Endothelial cell (in vitro differentiated cells): Measurements from ENCODE around the gene AQR. TPM values are rescaled to one million over a fixed set of nuclear protein-coding genes. Genes with fewer than 3 reads are reported as not detected.
"Not testable (repeated sequence)": the region's sequence is repeated elsewhere in the genome, so short reads cannot be mapped to it uniquely, and the experiment has no call there.

ENCODE experiments used
- DNase-seq: peaks from one replicate; pipeline ENCODE4 v3.0.0; 2021; ENCODE audit warnings: low spot score
- H3K27ac Mint-ChIP-seq: one replicate; pipeline ENCODE4 v1.8.0; 2021; ENCODE audit warnings: mixed read lengths, inconsistent platforms; ENCODE audit not compliant: unreplicated experiment
- H3K27me3 Mint-ChIP-seq: one replicate; pipeline ENCODE4 v1.8.0; 2021; ENCODE audit warnings: mild to moderate bottlenecking, moderate library complexity, mixed read lengths, inconsistent platforms; ENCODE audit not compliant: unreplicated experiment
- H3K36me3 Mint-ChIP-seq: one replicate; pipeline ENCODE4 v1.8.0; 2021; ENCODE audit warnings: mild to moderate bottlenecking, low read depth, mixed read lengths, inconsistent platforms; ENCODE audit not compliant: unreplicated experiment
- H3K4me1 Mint-ChIP-seq: one replicate; pipeline ENCODE4 v1.8.0; 2021; ENCODE audit warnings: mild to moderate bottlenecking, mixed read lengths, inconsistent platforms; ENCODE audit not compliant: unreplicated experiment
- H3K4me3 Mint-ChIP-seq: one replicate; pipeline ENCODE4 v1.8.0; 2021; ENCODE audit warnings: mild to moderate bottlenecking, mixed read lengths, inconsistent platforms; ENCODE audit not compliant: unreplicated experiment
- H3K9me3 Mint-ChIP-seq: one replicate; pipeline ENCODE4 v1.8.0; 2021; ENCODE audit warnings: mixed read lengths, inconsistent platforms; ENCODE audit not compliant: unreplicated experiment
- total RNA-seq: library from RNA; stranded (reverse); fragmentation: NEBNext Ultra II Directional; extraction: Animal tissue kit (Norgen Biotek cat#: 25700); gene quantifications from one replicate; pipeline ENCODE4 v1.2.1, GENCODE V29; 2021; ENCODE audit not compliant: unreplicated experiment
- TF ChIP-seq, protein P1 (sequence below): fragments of 200-600 bp; sonication (generic); IDR thresholded peaks from one replicate; pipeline ENCODE4 v1.5.0; 2021; ENCODE audit warnings: antibody characterized with exemption; ENCODE audit not compliant: unreplicated experiment

AQR gene
- total RNA-seq, 1 donor from 2014 or later = 41.5 TPM

DNA sequence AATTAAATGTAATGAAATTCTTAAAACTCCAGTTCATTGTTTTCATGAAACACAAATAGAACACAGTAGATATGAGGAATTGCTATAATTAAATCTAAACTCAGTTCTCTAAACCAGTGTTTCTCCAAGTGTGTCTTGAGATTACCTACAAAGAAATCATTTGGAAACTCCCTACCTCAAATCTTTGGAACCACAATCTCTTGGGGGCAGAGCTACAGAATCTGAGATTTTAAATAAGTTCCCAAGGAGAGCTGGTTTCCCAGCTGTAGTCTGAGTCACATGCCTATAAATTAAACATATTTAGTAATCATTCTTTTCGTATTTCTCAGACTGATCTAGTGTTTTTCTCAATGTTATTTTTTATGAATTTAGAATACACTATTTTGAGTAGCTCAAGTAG, 157.2 kb downstream of the AQR start:
- Mint-ChIP-seq H3K27ac (no peak overlapping the region), H3K36me3 (no peaks in the 10 kb centered on the region), H3K9me3 (no peaks in the 10 kb centered on the region), H3K4me3 (no peak overlapping the region), H3K4me1 (peaks cover 5% of the 10 kb centered on the region), H3K27me3 (no peaks in the 10 kb centered on the region)
- DNase-seq = no peak
- TF ChIP-seq, protein P1, sequence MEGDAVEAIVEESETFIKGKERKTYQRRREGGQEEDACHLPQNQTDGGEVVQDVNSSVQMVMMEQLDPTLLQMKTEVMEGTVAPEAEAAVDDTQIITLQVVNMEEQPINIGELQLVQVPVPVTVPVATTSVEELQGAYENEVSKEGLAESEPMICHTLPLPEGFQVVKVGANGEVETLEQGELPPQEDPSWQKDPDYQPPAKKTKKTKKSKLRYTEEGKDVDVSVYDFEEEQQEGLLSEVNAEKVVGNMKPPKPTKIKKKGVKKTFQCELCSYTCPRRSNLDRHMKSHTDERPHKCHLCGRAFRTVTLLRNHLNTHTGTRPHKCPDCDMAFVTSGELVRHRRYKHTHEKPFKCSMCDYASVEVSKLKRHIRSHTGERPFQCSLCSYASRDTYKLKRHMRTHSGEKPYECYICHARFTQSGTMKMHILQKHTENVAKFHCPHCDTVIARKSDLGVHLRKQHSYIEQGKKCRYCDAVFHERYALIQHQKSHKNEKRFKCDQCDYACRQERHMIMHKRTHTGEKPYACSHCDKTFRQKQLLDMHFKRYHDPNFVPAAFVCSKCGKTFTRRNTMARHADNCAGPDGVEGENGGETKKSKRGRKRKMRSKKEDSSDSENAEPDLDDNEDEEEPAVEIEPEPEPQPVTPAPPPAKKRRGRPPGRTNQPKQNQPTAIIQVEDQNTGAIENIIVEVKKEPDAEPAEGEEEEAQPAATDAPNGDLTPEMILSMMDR = no peak

DNA sequence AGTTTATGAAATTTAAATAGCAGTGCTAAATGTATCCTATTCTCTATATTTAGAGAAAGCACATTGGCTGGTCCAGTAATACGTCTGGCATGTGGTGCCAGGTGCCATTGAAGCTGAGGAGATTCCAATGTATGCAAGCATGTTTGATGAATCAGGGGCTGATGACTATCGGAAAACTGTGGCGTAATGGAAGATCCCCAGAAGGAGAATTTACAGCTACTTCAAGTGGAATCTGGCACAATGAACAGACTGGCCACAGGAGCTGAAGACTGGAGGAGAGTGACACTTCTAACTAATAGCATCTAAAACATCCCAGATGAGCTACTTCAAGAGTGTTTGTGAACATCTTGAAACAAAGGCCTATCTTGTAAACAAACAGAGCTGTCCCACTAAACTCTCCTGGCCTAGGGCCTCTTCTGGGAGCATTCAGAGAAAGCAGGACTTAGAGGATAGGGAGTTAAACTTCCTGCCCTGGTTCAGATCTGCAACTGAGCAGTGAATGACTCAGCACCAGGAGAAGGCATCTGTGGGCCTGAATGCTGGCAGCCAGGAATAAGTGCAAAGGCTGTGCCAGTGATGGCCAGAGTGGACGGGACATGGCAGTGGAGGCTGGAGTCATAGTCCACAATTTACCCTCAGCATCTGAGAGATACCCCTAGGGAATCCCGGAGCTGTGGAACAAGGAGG, 159.0 kb downstream of the AQR start:
- H3K4me1 Mint-ChIP-seq = peaks cover 5% of the 10 kb centered on the region
- no peak overlapping the region for H3K4me3 Mint-ChIP-seq
- H3K27me3 Mint-ChIP-seq = no peaks in the 10 kb centered on the region
- no peaks in the 10 kb centered on the region for H3K36me3 Mint-ChIP-seq
- H3K9me3 Mint-ChIP-seq = no peaks in the 10 kb centered on the region
- no peak for DNase-seq
- no peak overlapping the region for H3K27ac Mint-ChIP-seq
- TF ChIP-seq, protein P1 = no peak

DNA sequence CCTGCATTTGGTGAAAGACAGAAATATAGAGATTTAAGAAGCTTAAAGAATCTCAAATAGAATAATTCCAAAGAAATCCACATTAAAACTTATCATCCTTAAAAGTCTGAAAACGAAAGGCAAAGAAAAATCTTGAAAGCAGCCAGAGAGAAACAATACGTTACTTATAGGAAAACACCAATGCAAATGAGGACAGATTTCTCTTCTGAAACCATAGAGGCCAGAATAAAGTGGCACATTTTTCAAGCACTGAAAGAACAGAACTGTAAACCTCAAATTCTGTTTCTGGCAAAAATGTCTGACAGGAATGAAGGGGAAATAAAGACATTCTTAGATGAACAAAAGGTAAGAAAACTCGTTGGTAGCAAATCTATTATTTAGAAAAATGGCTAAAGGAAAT, 160.4 kb downstream of the AQR start:
- Mint-ChIP-seq H3K27ac (no peak overlapping the region), H3K4me3 (no peak overlapping the region), H3K4me1 (peaks cover 5% of the 10 kb centered on the region), H3K9me3 (no peaks in the 10 kb centered on the region), H3K36me3 (no peaks in the 10 kb centered on the region), H3K27me3 (no peaks in the 10 kb centered on the region)
- TF ChIP-seq, protein P1 = no peak
- no peak for DNase-seq

DNA sequence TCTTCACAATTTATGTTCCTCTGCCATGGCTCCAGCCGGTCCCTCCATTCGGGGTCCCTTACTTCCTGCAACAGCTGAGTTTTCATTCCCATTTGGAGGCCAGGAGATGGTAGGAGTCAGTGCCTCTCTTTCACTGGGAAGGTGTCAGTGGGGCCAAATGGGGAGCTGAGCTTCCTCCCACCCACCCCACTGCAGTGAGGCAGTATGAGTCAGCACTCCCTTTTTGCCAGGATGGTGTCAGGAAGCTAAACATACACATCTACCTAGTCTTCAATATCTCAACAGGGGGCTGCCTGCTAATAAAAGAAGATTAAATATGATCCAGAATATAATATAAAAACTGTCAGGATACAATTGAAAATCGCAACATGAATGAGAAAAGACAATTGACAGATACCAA, 161.5 kb downstream of the AQR start:
- H3K27me3 Mint-ChIP-seq = no peaks in the 10 kb centered on the region
- H3K36me3 Mint-ChIP-seq = no peaks in the 10 kb centered on the region
- no peak for DNase-seq
- H3K27ac Mint-ChIP-seq = no peak overlapping the region
- H3K4me1 Mint-ChIP-seq = no peaks in the 10 kb centered on the region
- no peaks in the 10 kb centered on the region for H3K9me3 Mint-ChIP-seq
- no peak overlapping the region for H3K4me3 Mint-ChIP-seq
- TF ChIP-seq, protein P1 = no peak

DNA sequence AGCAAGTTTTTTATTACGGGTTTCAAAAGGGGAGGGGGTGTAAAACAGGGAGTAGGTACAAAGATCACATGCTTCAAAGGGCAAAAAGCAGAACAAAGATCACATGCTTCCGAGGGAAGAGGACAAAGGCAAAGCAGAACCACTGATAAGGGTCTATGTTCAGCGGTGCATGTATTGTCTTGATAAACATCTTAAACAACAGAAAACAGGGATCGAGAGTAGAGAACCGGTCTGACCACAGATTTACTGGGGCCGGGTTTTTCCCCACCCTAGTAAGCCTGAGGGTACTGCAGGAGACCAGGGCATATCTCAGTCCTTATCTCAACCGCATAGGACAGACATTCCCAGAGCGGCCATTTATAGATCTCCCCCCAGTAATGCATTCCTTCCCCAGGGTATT, 162.3 kb downstream of the AQR start:
- H3K4me3 Mint-ChIP-seq, H3K27ac Mint-ChIP-seq, DNase-seq, H3K9me3 Mint-ChIP-seq, H3K36me3 Mint-ChIP-seq, H3K27me3 Mint-ChIP-seq, H3K4me1 Mint-ChIP-seq: not testable (repeated sequence)
